NB4 (cell line): ENCODE data around the gene NCOA6.
"Not testable (repeated sequence)": the region's sequence is repeated elsewhere in the genome, so short reads cannot be mapped to it uniquely, and the experiment has no call there.

Experiments
- DNase-seq: peaks from one replicate; pipeline ENCODE4 v3.0.0; 2010; ENCODE audit warnings: low read depth
- H3K4me3 ChIP-seq: one replicate; pipeline ENCODE4 v1.5.1; 2011; ENCODE audit warnings: mild to moderate bottlenecking, low read depth, low read length, moderate library complexity
- CTCF ChIP-seq: IDR thresholded peaks from one replicate; pipeline ENCODE4 v1.5.1; 2012; ENCODE audit warnings: low read depth, low read length
- MAX ChIP-seq: IDR thresholded peaks from 2 replicates; pipeline ENCODE4 v1.6.1; 2011; ENCODE audit warnings: low read depth, low read length
- MYC ChIP-seq: IDR thresholded peaks from 2 replicates; pipeline ENCODE4 v1.6.1; 2011; ENCODE audit warnings: low read depth, low read length
- POLR2A ChIP-seq: IDR thresholded peaks from 2 replicates; pipeline ENCODE4 v1.6.1; 2011; ENCODE audit warnings: mild to moderate bottlenecking; ENCODE audit not compliant: insufficient read length; ENCODE audit errors: extremely low read depth

Gene NCOA6

GRCh38 chr20:34817072-34817471, 8.4 kb downstream of the NCOA6 start:
- TF ChIP-seq MAX (no peak), MYC (no peak), CTCF (no peak), POLR2A (no peak)
- H3K4me3 ChIP-seq = no peak overlapping the region
- no peak for DNase-seq

- no peak for TF ChIP-seq CTCF
- TF ChIP-seq POLR2A = no peak
- no peak for TF ChIP-seq MAX
- no peak for TF ChIP-seq MYC
- no peak for DNase-seq
- H3K4me3 ChIP-seq = no peak overlapping the region
Measured at GRCh38 chr20:34815636-34816035, 9.8 kb downstream of the NCOA6 start.

- TF ChIP-seq CTCF = no peak
- no peak for TF ChIP-seq MAX
- TF ChIP-seq MYC = no peak
- no peak for TF ChIP-seq POLR2A
- no peak overlapping the region for H3K4me3 ChIP-seq
- no peak for DNase-seq
Measured at GRCh38 chr20:34808583-34808982, 16.9 kb downstream of the NCOA6 start.

GRCh38 chr20:34807944-34808465, 17.4 kb downstream of the NCOA6 start:
- H3K4me3 ChIP-seq, DNase-seq: not testable (repeated sequence)

GRCh38 chr20:34806255-34806654, 19.2 kb downstream of the NCOA6 start:
- TF ChIP-seq MAX (no peak), POLR2A (no peak), MYC (no peak), CTCF (no peak)
- no peak overlapping the region for H3K4me3 ChIP-seq
- no peak for DNase-seq

GRCh38 chr20:34798871-34799270, 26.6 kb downstream of the NCOA6 start:
- no peak overlapping the region for H3K4me3 ChIP-seq
- TF ChIP-seq MYC (no peak), POLR2A (no peak), MAX (no peak), CTCF (no peak)
- DNase-seq = no peak
